MM.1S (cell line): Measurements from ENCODE around the gene NUP160.
"Not testable (repeated sequence)": the region's sequence is repeated elsewhere in the genome, so short reads cannot be mapped to it uniquely, and the experiment has no call there.

Experiments
- DNase-seq: peaks from one replicate; pipeline ENCODE4 v3.0.0-alpha.2; 2015
- H2AFZ ChIP-seq: fragments of 300-600 bp; sonication (generic); 2 replicates; pipeline ENCODE4 v1.6.0; 2016; ENCODE audit warnings: antibody characterized with exemption, low read length
- H3F3A ChIP-seq: fragments of 300-600 bp; sonication (generic); 2 replicates; pipeline ENCODE4 v1.6.1; 2016; ENCODE audit warnings: mild to moderate bottlenecking, antibody characterized with exemption, low read length, moderate library complexity, mixed read lengths; ENCODE audit not compliant: insufficient read depth
- H3K27ac ChIP-seq: fragments of 300-600 bp; sonication (generic); 2 replicates; pipeline ENCODE4 v1.5.1; 2016; ENCODE audit warnings: mild to moderate bottlenecking, low read length
- H3K27me3 ChIP-seq: fragments of 300-600 bp; sonication (generic); replicated peaks from 2 replicates; pipeline ENCODE4 v1.6.0; 2016; ENCODE audit warnings: low read length; ENCODE audit not compliant: insufficient read depth
- H3K36me3 ChIP-seq: fragments of 300-600 bp; sonication (generic); replicated peaks from 2 replicates; pipeline ENCODE4 v1.6.1; 2016; ENCODE audit warnings: mild to moderate bottlenecking, low read length, mixed read lengths; ENCODE audit not compliant: insufficient read depth
- H3K4me1 ChIP-seq: fragments of 300-600 bp; sonication (generic); 2 replicates; pipeline ENCODE4 v1.6.1; 2016; ENCODE audit warnings: low read length, mixed read lengths
- H3K4me2 ChIP-seq: fragments of 300-600 bp; sonication (generic); 2 replicates; pipeline ENCODE4 v1.6.0; 2016; ENCODE audit warnings: low read depth, low read length
- H3K4me3 ChIP-seq: fragments of 300-600 bp; sonication (generic); 2 replicates; pipeline ENCODE4 v1.5.1; 2016; ENCODE audit warnings: low read length, mixed read lengths
- H3K79me2 ChIP-seq: fragments of 300-600 bp; sonication (generic); 2 replicates; pipeline ENCODE4 v1.6.1; 2016; ENCODE audit warnings: mixed run types, low read length, mixed read lengths
- H3K9ac ChIP-seq: fragments of 300-600 bp; sonication (generic); 2 replicates; pipeline ENCODE4 v1.6.1; 2016; ENCODE audit warnings: low read length, mixed read lengths
- H3K9me2 ChIP-seq: fragments of 300-600 bp; sonication (generic); replicated peaks from 2 replicates; pipeline ENCODE4 v1.6.1; 2016; ENCODE audit warnings: mild to moderate bottlenecking, low read length, mixed read lengths; ENCODE audit not compliant: insufficient read depth
- H3K9me3 ChIP-seq: fragments of 300-600 bp; sonication (generic); replicated peaks from 2 replicates; pipeline ENCODE4 v1.6.1; 2016; ENCODE audit warnings: mild to moderate bottlenecking, low read length, mixed read lengths; ENCODE audit not compliant: insufficient read depth
- H4K20me1 ChIP-seq: fragments of 300-600 bp; sonication (generic); 2 replicates; pipeline ENCODE4 v1.6.1; 2016; ENCODE audit warnings: mild to moderate bottlenecking, low read length, moderate library complexity, mixed read lengths; ENCODE audit not compliant: insufficient read depth
- EZH2 ChIP-seq: fragments of 300-600 bp; sonication (generic); optimal IDR thresholded peaks from 2 replicates; pipeline ENCODE3; 2017; ENCODE audit warnings: low read depth, mild to moderate bottlenecking, antibody characterized with exemption, low read length, mixed read lengths
- EZH2phosphoT487 ChIP-seq: fragments of 300-600 bp; sonication (generic); IDR thresholded peaks from 2 replicates; pipeline ENCODE4 v1.6.1; 2018; ENCODE audit warnings: antibody characterized with exemption, low read length
- TF ChIP-seq, protein P1 (sequence below): fragments of 300-600 bp; sonication (generic); IDR thresholded peaks from 2 replicates; pipeline ENCODE4 v1.5.1; 2016; ENCODE audit warnings: antibody characterized with exemption, low read length, mixed read lengths

NUP160 gene

GRCh38 chr11:47766509-47767227, 81.5 kb downstream of the NUP160 start:
- Histone ChIP-seq H3K4me1 (peaks cover 13% of the 10 kb centered on the region), H3K9me3 (no peaks in the 10 kb centered on the region), H2AFZ (peak overlapping the region; percentile 31; the same call in 1 of the 2 replicates), H3F3A (peaks cover 10% of the 10 kb centered on the region), H3K4me3 (peak overlapping the region; percentile 90), H3K36me3 (peaks cover 3% of the 10 kb centered on the region; the same call in 1 of the 2 replicates), H3K27me3 (no peaks in the 10 kb centered on the region), H3K79me2 (peaks cover 55% of the 10 kb centered on the region), H4K20me1 (0 out of 2 replicates have a peak, but pooled peaks cover 5% of the 10 kb centered on the region), H3K4me2 (peak overlapping the region; percentile 56; the same call in 1 of the 2 replicates), H3K9me2 (no peaks in the 10 kb centered on the region), H3K27ac (peak overlapping the region; percentile 90), H3K9ac (peak overlapping the region; percentile 99)
- DNase-seq, result peak; percentile 73
- TF ChIP-seq, protein P1, sequence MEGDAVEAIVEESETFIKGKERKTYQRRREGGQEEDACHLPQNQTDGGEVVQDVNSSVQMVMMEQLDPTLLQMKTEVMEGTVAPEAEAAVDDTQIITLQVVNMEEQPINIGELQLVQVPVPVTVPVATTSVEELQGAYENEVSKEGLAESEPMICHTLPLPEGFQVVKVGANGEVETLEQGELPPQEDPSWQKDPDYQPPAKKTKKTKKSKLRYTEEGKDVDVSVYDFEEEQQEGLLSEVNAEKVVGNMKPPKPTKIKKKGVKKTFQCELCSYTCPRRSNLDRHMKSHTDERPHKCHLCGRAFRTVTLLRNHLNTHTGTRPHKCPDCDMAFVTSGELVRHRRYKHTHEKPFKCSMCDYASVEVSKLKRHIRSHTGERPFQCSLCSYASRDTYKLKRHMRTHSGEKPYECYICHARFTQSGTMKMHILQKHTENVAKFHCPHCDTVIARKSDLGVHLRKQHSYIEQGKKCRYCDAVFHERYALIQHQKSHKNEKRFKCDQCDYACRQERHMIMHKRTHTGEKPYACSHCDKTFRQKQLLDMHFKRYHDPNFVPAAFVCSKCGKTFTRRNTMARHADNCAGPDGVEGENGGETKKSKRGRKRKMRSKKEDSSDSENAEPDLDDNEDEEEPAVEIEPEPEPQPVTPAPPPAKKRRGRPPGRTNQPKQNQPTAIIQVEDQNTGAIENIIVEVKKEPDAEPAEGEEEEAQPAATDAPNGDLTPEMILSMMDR, result no peak
- TF ChIP-seq EZH2, result no peak
- no peak for TF ChIP-seq EZH2phosphoT487

- TF ChIP-seq EZH2phosphoT487 (no peak), EZH2 (no peak)
- TF ChIP-seq, protein P1, result no peak
- no peaks in the 10 kb centered on the region for H3K27me3 ChIP-seq
- peak overlapping the region; percentile 1; the same call in 1 of the 2 replicates for H3K9ac ChIP-seq
- H3K9me2 ChIP-seq, result no peaks in the 10 kb centered on the region
- no peak for DNase-seq
- no peak overlapping the region for H2AFZ ChIP-seq
- no peaks in the 10 kb centered on the region for H3K9me3 ChIP-seq
- H3K36me3 ChIP-seq, result peaks cover 3% of the 10 kb centered on the region; the same call in 1 of the 2 replicates
- 0 out of 2 replicates have a peak overlapping the region, but pooled peaks have one; percentile 4 for H3K4me3 ChIP-seq
- peaks cover 70% of the 10 kb centered on the region for H3K79me2 ChIP-seq
- H3K4me1 ChIP-seq, result peaks cover 13% of the 10 kb centered on the region
- H3K27ac ChIP-seq, result no peak overlapping the region
- H4K20me1 ChIP-seq, result 0 out of 2 replicates have a peak, but pooled peaks cover 5% of the 10 kb centered on the region
- H3K4me2 ChIP-seq, result peak overlapping the region; percentile 64; the same call in 1 of the 2 replicates
- H3F3A ChIP-seq, result peaks cover 10% of the 10 kb centered on the region
Observed at GRCh38 chr11:47765086-47765485, 83.1 kb downstream of the NUP160 start.

- H3K9me2 ChIP-seq, H3F3A ChIP-seq, H3K27me3 ChIP-seq, DNase-seq, H3K36me3 ChIP-seq, H2AFZ ChIP-seq, H3K27ac ChIP-seq, H3K9me3 ChIP-seq, H4K20me1 ChIP-seq, H3K9ac ChIP-seq, H3K4me3 ChIP-seq, H3K4me1 ChIP-seq, H3K4me2 ChIP-seq: not testable (repeated sequence)
- H3K79me2 ChIP-seq, result peaks cover 85% of the 10 kb centered on the region
Observed at GRCh38 chr11:47759291-47759690, 88.9 kb downstream of the NUP160 start.

DNA sequence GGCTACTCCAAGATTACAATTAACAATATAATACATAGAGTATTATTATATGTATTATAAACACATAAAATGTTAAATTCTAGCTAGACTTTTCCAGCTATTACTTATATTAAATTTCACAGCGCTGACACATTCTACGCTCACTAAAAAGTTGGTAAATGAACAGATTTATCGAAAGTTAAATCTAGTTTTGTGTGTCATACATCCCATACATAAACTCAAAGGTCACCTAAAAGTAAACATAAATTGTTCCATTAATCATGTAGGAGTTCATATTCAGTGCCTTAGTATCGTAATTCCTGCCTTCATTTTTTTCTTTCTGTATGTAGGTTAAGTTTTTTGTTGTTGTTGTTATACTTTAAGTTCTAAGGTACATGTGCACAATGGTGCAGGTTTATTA, 91.9 kb downstream of the NUP160 start:
- peaks cover 5% of the 10 kb centered on the region; the same call in 1 of the 2 replicates for H3F3A ChIP-seq
- TF ChIP-seq, protein P1, result no peak
- no peak for TF ChIP-seq EZH2phosphoT487
- TF ChIP-seq EZH2, result no peak
- H3K79me2 ChIP-seq, result peaks cover 80% of the 10 kb centered on the region
- H2AFZ ChIP-seq, result no peak overlapping the region
- H3K36me3 ChIP-seq, result peaks cover 10% of the 10 kb centered on the region
- no peaks in the 10 kb centered on the region for H3K9me3 ChIP-seq
- H3K9me2 ChIP-seq, result no peaks in the 10 kb centered on the region
- 0 out of 2 replicates have a peak, but pooled peaks cover 8% of the 10 kb centered on the region for H4K20me1 ChIP-seq
- no peak overlapping the region for H3K4me2 ChIP-seq
- no peaks in the 10 kb centered on the region for H3K27me3 ChIP-seq
- no peak for DNase-seq
- no peaks in the 10 kb centered on the region for H3K4me1 ChIP-seq
- H3K4me3 ChIP-seq, result no peak overlapping the region
- no peak overlapping the region for H3K9ac ChIP-seq
- H3K27ac ChIP-seq, result no peak overlapping the region
